ENCODE results near the gene ENTREP1. TPM values are rescaled to one million over a fixed set of nuclear protein-coding genes. Genes with fewer than 3 reads are reported as not detected.

ENTREP1 gene
- total RNA-seq, 1 experiment from 2014 or later, result 21.3 TPM

GRCh38 chr9:69333716-69334115, 8.7 kb downstream of the ENTREP1 start:
- H3K14ac ChIP-seq (ENCODE audit: insufficient read depth, low read length), result no peak overlapping the region
- no CpG with 5 or more reads among the region's 2 CpGs for WGBS (ENCODE audit: extremely low coverage, insufficient read length, low lambda C conversion rate)
- no peak overlapping the region for H3K4me2 ChIP-seq (ENCODE audit: insufficient read depth, insufficient read length, low read length)
- H3K23ac ChIP-seq (ENCODE audit: insufficient read length, low read depth, low read length), result no peak overlapping the region
- H3K9me3 Mint-ChIP-seq, result no peaks in the 10 kb centered on the region
- no peak overlapping the region for H3K4ac ChIP-seq (ENCODE audit: low read depth, low read length)
- H3K4me1 ChIP-seq (ENCODE audit: insufficient read depth, low read length), result peaks cover 8% of the 10 kb centered on the region; the same call in 1 of the 2 replicates
- no peaks in the 10 kb centered on the region for H3K23me2 ChIP-seq (ENCODE audit: insufficient read length, low read depth, low read length, poor library complexity, severe bottlenecking)
- H3K79me1 ChIP-seq (ENCODE audit: insufficient read depth, low read depth, low read length, poor library complexity, severe bottlenecking), result no peaks in the 10 kb centered on the region
- H3K4me1 Mint-ChIP-seq, result peaks cover 23% of the 10 kb centered on the region in 2 experiments
- H2AK5ac ChIP-seq (ENCODE audit: insufficient read length, low read length), result no peak overlapping the region
- no peak for TF ChIP-seq CTCF (conservative IDR thresholded peaks at IDR 0.05)
- peaks cover 2% of the 10 kb centered on the region for H4K20me1 ChIP-seq (ENCODE audit: control insufficient read depth, insufficient read depth, insufficient read length)
- 0 out of 7 replicates have a peak, but pooled peaks cover 0 to 2% (median 0%) of the 10 kb centered on the region in 3 experiments for H3K36me3 Mint-ChIP-seq (ENCODE audit: insufficient read depth in 1 of 3, low read depth in 3 of 3)
- H3K27me3 ChIP-seq (ENCODE audit: insufficient read depth, low read length), result no peaks in the 10 kb centered on the region
- H4K8ac ChIP-seq (replicated peaks; ENCODE audit: insufficient read length, low read depth, low read length), result no peak overlapping the region
- no peaks in the 10 kb centered on the region for H3K27me3 Mint-ChIP-seq (ENCODE audit: low read depth)
- no peak overlapping the region for H3K9ac ChIP-seq (ENCODE audit: extremely low read depth, insufficient read length, low read length)
- no peak for DNase-seq
- no peaks in the 10 kb centered on the region; the same call in 1 of the 2 replicates for H3K79me2 ChIP-seq (ENCODE audit: insufficient read depth, low read length)
- H2BK120ac ChIP-seq (ENCODE audit: low read depth, low read length, poor library complexity, severe bottlenecking), result no peak overlapping the region
- no peak overlapping the region for H3K56ac ChIP-seq (ENCODE audit: insufficient read length, low read depth, low read length)
- H2BK15ac ChIP-seq (ENCODE audit: low read depth, low read length), result no peak overlapping the region
- H2BK12ac ChIP-seq (ENCODE audit: insufficient read length, low read depth, low read length), result no peak overlapping the region
- no peaks in the 10 kb centered on the region for H3K9me3 ChIP-seq (ENCODE audit: control insufficient read depth, low read depth, low read length)
- H3K18ac ChIP-seq (ENCODE audit: insufficient read length, low read depth, low read length), result no peak overlapping the region
- peak overlapping the region in 1 of 3 experiments; percentile 67; a peak in 1 of 7 replicates for H3K27ac Mint-ChIP-seq
- H4K5ac ChIP-seq (ENCODE audit: insufficient read length, low read depth, low read length), result no peak overlapping the region
- H2AFZ ChIP-seq (ENCODE audit: low read length), result no peak overlapping the region
- H3T11ph ChIP-seq (ENCODE audit: low read length), result no peak overlapping the region
- no peak overlapping the region for H3K27ac ChIP-seq (ENCODE audit: insufficient read length, low read depth, low read length)
- H2BK20ac ChIP-seq (ENCODE audit: low read depth, low read length, poor library complexity, severe bottlenecking), result no peak overlapping the region
- no peak overlapping the region for H4K91ac ChIP-seq (ENCODE audit: insufficient read length, low read depth, low read length)
- no peak overlapping the region for H2BK5ac ChIP-seq (ENCODE audit: insufficient read length, low read length)
- H3K4me3 Mint-ChIP-seq, result no peak overlapping the region
